ENCODE measurements around the gene MANBA.

Gene MANBA

GRCh38 chr4:102764901-102765300, 4.1 kb upstream of the MANBA start:
- TF ChIP-seq CTCF (IDR thresholded peaks at IDR 0.05), result no peak

GRCh38 chr4:102761906-102762305, 1.1 kb upstream of the MANBA start:
- no peak for TF ChIP-seq CTCF (IDR thresholded peaks at IDR 0.05)

GRCh38 chr4:102761296-102761701, 531 bp upstream of the MANBA start:
- no peak for TF ChIP-seq CTCF (IDR thresholded peaks at IDR 0.05)

GRCh38 chr4:102759831-102760644, 730 bp downstream of the MANBA start:
- TF ChIP-seq CTCF (IDR thresholded peaks at IDR 0.05), result no peak

GRCh38 chr4:102758241-102759160, 2.3 kb downstream of the MANBA start:
- no peak for TF ChIP-seq CTCF (IDR thresholded peaks at IDR 0.05)

GRCh38 chr4:102757681-102758080, 3.1 kb downstream of the MANBA start:
- TF ChIP-seq CTCF (IDR thresholded peaks at IDR 0.05), result no peak

- TF ChIP-seq CTCF (IDR thresholded peaks at IDR 0.05), result no peak
These were observed 6.7 kb downstream of the MANBA start for GRCh38 chr4:102754044-102754443.

Data from LNCAP (cell line).